B cell (primary cell): ENCODE measurements around the gene TBCC. TPM values are rescaled to one million over a fixed set of nuclear protein-coding genes. Genes with fewer than 3 reads are reported as not detected.
"Not testable (repeated sequence)": the region's sequence is repeated elsewhere in the genome, so short reads cannot be mapped to it uniquely, and the experiment has no call there.

Experiments used
- ATAC-seq: fragments of 200-7000 bp; cut with Tn5 transposase; one replicate; pipeline ENCODE4 v1.10.0; 2021; ENCODE audit warnings: low read depth, mild to moderate bottlenecking, moderate number of reproducible peaks, moderate library complexity
- CTCF ChIA-PET: fragments of 350-600 bp; sonication (Branson Sonifier 250); formaldehyde crosslinking; loops from one replicate; lab custom pipeline; 2021; ENCODE audit warnings: antibody characterized with exemption, inconsistent platforms; lab: Charles Lee
- POLR2A ChIA-PET: fragments of 350-600 bp; sonication (Branson Sonifier 250); formaldehyde crosslinking; loops from one replicate; lab custom pipeline; 2021; ENCODE audit warnings: antibody characterized with exemption; lab: Charles Lee
- DNase-seq: peaks from one replicate; pipeline ENCODE4 v3.0.0; 2013
- H2AFZ ChIP-seq: 2 replicates; pipeline ENCODE4 v1.6.1; 2012; ENCODE audit warnings: mild to moderate bottlenecking, low read depth, low read length; ENCODE audit not compliant: insufficient read depth, poor library complexity, severe bottlenecking
- H3K27ac ChIP-seq, 2 donors: 1 replicate in 1 of 2; 2 replicates in 1 of 2; pipeline ENCODE4 v1.5.1; 2012 to 2013; ENCODE audit warnings: low read length in 2 of 2, mild to moderate bottlenecking in 2 of 2, moderate library complexity in 1 of 2
- H3K27me3 ChIP-seq, 4 experiments: fragments of 200-600 bp in 1 of 4; sonication (generic) in 1 of 4; replicated peaks in 1 of 4; 1 replicate in 2 of 4; 2 replicates in 2 of 4; pipeline versions ENCODE4 v1.6.1 to v1.7.0; 2013 to 2016; ENCODE audit warnings: low read length in 3 of 4, mild to moderate bottlenecking in 2 of 4, mixed read lengths in 1 of 4, moderate library complexity in 1 of 4; ENCODE audit not compliant: insufficient read depth in 4 of 4, control insufficient read depth in 3 of 4; ENCODE audit errors: control extremely low read depth in 1 of 4
- H3K36me3 ChIP-seq, 2 experiments: replicated peaks in 1 of 2; 1 replicate in 1 of 2; 2 replicates in 1 of 2; pipeline versions ENCODE4 v1.6.1 to v1.7.1; 2013; ENCODE audit warnings: low read length in 1 of 2; ENCODE audit not compliant: insufficient read depth in 2 of 2, control insufficient read depth in 1 of 2; ENCODE audit errors: control extremely low read depth in 1 of 2, extremely low read depth in 1 of 2
- H3K4me1 ChIP-seq, 2 donors: fragments of 200-600 bp in 1 of 2; sonication (generic) in 1 of 2; 1 replicate in 1 of 2; 2 replicates in 1 of 2; pipeline versions ENCODE4 v1.5.1 to v1.6.1; 2013 to 2017; ENCODE audit warnings: low read length in 2 of 2; ENCODE audit not compliant: control insufficient read depth in 2 of 2, insufficient read depth in 2 of 2
- H3K4me2 ChIP-seq: replicated peaks from 2 replicates; pipeline ENCODE3; 2012; ENCODE audit warnings: mild to moderate bottlenecking, low read depth, low read length; ENCODE audit not compliant: poor library complexity, severe bottlenecking
- H3K4me3 ChIP-seq, 5 experiments: fragments of 200-600 bp in 1 of 5; sonication (generic) in 1 of 5; 1 replicate in 3 of 5; 2 replicates in 2 of 5; pipeline versions ENCODE4 v1.5.1 to v1.7.0; 2011 to 2016; ENCODE audit warnings: low read length in 4 of 5, mild to moderate bottlenecking in 4 of 5, low read depth in 2 of 5, control low read depth in 1 of 5, moderate library complexity in 1 of 5; ENCODE audit not compliant: insufficient read depth in 1 of 5; ENCODE audit errors: control extremely low read depth in 1 of 5, extremely low read depth in 1 of 5
- H3K79me2 ChIP-seq: fragments of 200-600 bp; sonication (generic); one replicate; pipeline ENCODE4 v1.6.0; 2016; ENCODE audit warnings: low read length; ENCODE audit not compliant: control insufficient read depth, insufficient read depth
- H3K9ac ChIP-seq: fragments of 200-600 bp; sonication (generic); 2 replicates; pipeline ENCODE4 v1.6.1; 2017; ENCODE audit warnings: mild to moderate bottlenecking, low read length, moderate library complexity
- H3K9me3 ChIP-seq, 3 donors: one replicate each; pipeline versions ENCODE4 v1.6.1 to v1.7.1; 2013; ENCODE audit warnings: low read length in 2 of 3; ENCODE audit not compliant: control insufficient read depth in 2 of 3, insufficient read depth in 1 of 3; ENCODE audit errors: control extremely low read depth in 1 of 3
- H4K20me1 ChIP-seq: 2 replicates; pipeline ENCODE4 v1.6.0; 2012; ENCODE audit warnings: mild to moderate bottlenecking, low read length; ENCODE audit not compliant: insufficient read depth, control insufficient read depth, poor library complexity, severe bottlenecking
- H3K27ac Mint-ChIP-seq: one replicate; pipeline ENCODE4 v1.8.0; 2021; ENCODE audit warnings: mixed read lengths
- H3K27me3 Mint-ChIP-seq: one replicate; pipeline ENCODE4 v1.8.0; 2021; ENCODE audit warnings: mixed read lengths
- H3K4me1 Mint-ChIP-seq: one replicate; pipeline ENCODE4 v1.8.0; 2021; ENCODE audit warnings: mixed read lengths
- H3K4me3 Mint-ChIP-seq: one replicate; pipeline ENCODE4 v1.8.0; 2021; ENCODE audit warnings: mixed read lengths
- H3K9me3 Mint-ChIP-seq: one replicate; pipeline ENCODE4 v1.8.0; 2022; ENCODE audit warnings: mixed read lengths; ENCODE audit not compliant: insufficient read depth
- CTCF ChIP-seq: fragments of 200-600 bp; IDR thresholded peaks from one replicate; pipeline ENCODE4 v1.8.0; 2022; ENCODE audit warnings: antibody characterized with exemption, mild to moderate bottlenecking
- EZH2 ChIP-seq: IDR thresholded peaks from 2 replicates; pipeline ENCODE4 v1.6.1; 2012; ENCODE audit warnings: borderline replicate concordance, low read depth, mild to moderate bottlenecking, moderate library complexity, low read length; ENCODE audit not compliant: insufficient read depth, poor library complexity, severe bottlenecking
- WGBS: methylation state at CpG from one replicate; pipeline ENCODE4 v1.1.5; 2013; ENCODE audit warnings: missing lambda C conversion rate; ENCODE audit not compliant: insufficient coverage; 5-methylcytosine and 5-hydroxymethylcytosine counted together
- intact Hi-C: fragments of 100-400 bp; cut with micrococcal nuclease; formaldehyde crosslinking; loops from one replicate; pipeline ENCODE4 v1.10.0; 2022
- polyA plus RNA-seq: library from polyadenylated mRNA; depleted of rRNA; stranded (reverse); fragments of >200 nt; gene quantifications from 2 replicates; pipeline ENCODE4 v1.2.3, GENCODE V29; 2012
- total RNA-seq, 2 donors: library from RNA; stranded (reverse); fragments of 120-200 nt in 1 of 2; gene quantifications; 1 replicate in 1 of 2; 2 replicates in 1 of 2; pipeline versions ENCODE4 v1.2.3 to v1.2.4, GENCODE V29; 2013 to 2022

TBCC gene
- total and polyA plus RNA-seq, 2 donors (not counting 1 experiment from before 2014, with no cell fraction given) = 35.7 to 55.7 TPM

- POLR2A ChIA-PET = interaction anchor here (0.7 kb wide), 1 partner anchor 10 kb away, joined by 3 read pairs; the partner anchor contains the start of gene TBCC
- H4K20me1 ChIP-seq = no peaks in the 10 kb centered on the region
- ATAC-seq = no peak
- H3K4me1 ChIP-seq = no peaks in the 10 kb centered on the region
- H3K36me3 ChIP-seq = no peaks in the 10 kb centered on the region
- H3K4me1 Mint-ChIP-seq = no peaks in the 10 kb centered on the region
- intact Hi-C loops = no loop called here
- H3K4me3 ChIP-seq = no peak overlapping the region
- H2AFZ ChIP-seq = no peak overlapping the region
- H3K27me3 Mint-ChIP-seq = peaks cover 3% of the 10 kb centered on the region
- H3K9me3 Mint-ChIP-seq = no peaks in the 10 kb centered on the region
- no peak overlapping the region for H3K9ac ChIP-seq
- no peak overlapping the region for H3K4me2 ChIP-seq
- H3K27ac ChIP-seq = no peak overlapping the region
- no peak for TF ChIP-seq CTCF
- no peak for TF ChIP-seq EZH2
- CTCF ChIA-PET = no interaction called here
- 100% methylated on average over 2 of the region's 3 CpGs for WGBS
- DNase-seq = no peak
- H3K27ac Mint-ChIP-seq = no peak overlapping the region
- H3K27me3 ChIP-seq = no peaks in the 10 kb centered on the region
- H3K4me3 Mint-ChIP-seq = no peak overlapping the region
- no peaks in the 10 kb centered on the region for H3K9me3 ChIP-seq
- H3K79me2 ChIP-seq = no peaks in the 10 kb centered on the region
These were observed 9.9 kb downstream of the TBCC start for GRCh38 chr6:42735976-42736375.

GRCh38 chr6:42733867-42734481, 11.9 kb downstream of the TBCC start:
- H3K4me2 ChIP-seq, H3K27ac Mint-ChIP-seq, DNase-seq, H3K27ac ChIP-seq, H3K4me1 ChIP-seq, H3K27me3 ChIP-seq, H3K9me3 ChIP-seq, H4K20me1 ChIP-seq, H3K4me3 ChIP-seq, H3K27me3 Mint-ChIP-seq, H3K79me2 ChIP-seq, H3K9ac ChIP-seq, CTCF ChIA-PET, H3K4me3 Mint-ChIP-seq, H2AFZ ChIP-seq, ATAC-seq, H3K36me3 ChIP-seq, intact Hi-C loops, H3K9me3 Mint-ChIP-seq, H3K4me1 Mint-ChIP-seq: not testable (repeated sequence)
- 87% methylated on average over 3 of the region's 13 CpGs for WGBS
- POLR2A ChIA-PET = interaction anchor here (1.1 kb wide), 1 partner anchor 12 kb away, joined by 5 read pairs; the partner anchor contains the start of gene TBCC
